NCI-H82 (cell line): ENCODE measurements around the gene HOXB6.

ENCODE experiments used
- DNase-seq: peaks from one replicate; lab custom pipeline; 2025; lab: John Stamatoyannopoulos, UW

HOXB6 gene

GRCh38 chr17:48634493-48635208 lies 29.9 kb upstream of the HOXB6 start:
- no peak for DNase-seq

DNA sequence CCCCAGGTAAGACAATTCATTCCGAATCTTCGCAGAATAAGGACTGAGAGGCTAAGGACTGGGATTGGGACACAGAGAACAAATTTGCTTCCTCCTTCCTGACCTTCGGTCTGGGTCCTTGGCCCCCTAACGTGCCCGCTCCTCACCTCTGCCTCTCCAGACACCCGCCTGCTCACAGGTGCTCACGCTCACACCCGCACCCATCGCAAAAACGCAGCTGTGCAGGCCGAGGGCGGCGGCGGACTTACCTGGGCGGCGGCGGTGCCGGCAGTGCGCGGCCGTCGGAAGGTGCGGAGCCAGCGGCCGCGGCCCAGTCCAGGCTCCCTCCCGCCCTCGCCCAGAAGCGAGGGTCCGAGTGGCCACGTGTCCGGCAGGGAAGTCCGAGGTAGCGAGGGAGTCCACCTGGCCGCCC lies 28.5 kb upstream of the HOXB6 start:
- DNase-seq, result no peak

GRCh38 chr17:48632579-48633265 lies 27.9 kb upstream of the HOXB6 start:
- DNase-seq, result no peak

- no peak for DNase-seq
Measured at GRCh38 chr17:48631693-48632578, 27.1 kb upstream of the HOXB6 start.

DNA sequence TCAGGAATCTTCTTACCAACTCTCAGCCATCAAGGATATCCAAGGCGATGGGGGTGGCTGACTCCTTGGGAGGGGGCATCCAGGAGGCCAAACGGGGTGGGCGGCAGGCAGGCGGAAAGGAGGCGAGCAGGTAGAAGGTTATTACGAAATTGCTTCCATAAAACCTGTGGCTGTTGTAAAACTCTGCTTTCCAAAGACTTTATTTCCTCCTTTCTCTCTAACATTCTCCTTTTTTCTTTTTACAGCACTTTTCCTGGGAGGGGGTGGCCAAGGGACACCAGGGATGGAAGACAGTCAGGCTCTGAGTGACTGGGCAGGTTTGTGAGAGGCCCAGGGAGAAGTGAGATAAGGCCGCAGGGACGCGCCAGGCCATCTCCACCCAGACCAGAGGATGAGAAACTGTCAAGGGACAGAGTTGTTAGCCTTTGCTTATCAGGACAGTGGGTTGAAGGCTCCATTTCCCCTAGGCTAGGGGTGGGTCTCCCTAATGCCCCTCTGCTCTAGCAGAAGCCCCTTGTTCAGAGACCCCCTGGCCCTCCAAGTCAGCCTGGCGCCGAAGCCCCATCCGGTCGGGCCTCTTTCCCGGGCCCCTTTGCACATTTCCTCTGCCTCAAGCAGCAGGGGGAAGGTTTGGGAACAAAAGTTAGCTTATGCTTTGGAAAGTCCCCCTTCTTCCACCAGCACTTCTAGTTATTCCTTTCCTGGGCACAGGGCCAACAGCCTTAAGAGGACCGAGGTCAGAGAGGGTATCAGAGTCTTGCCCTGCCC lies 26.3 kb upstream of the HOXB6 start:
- no peak for DNase-seq

- DNase-seq, result no peak
Measured at GRCh38 chr17:48630009-48630924, 25.5 kb upstream of the HOXB6 start.

DNA sequence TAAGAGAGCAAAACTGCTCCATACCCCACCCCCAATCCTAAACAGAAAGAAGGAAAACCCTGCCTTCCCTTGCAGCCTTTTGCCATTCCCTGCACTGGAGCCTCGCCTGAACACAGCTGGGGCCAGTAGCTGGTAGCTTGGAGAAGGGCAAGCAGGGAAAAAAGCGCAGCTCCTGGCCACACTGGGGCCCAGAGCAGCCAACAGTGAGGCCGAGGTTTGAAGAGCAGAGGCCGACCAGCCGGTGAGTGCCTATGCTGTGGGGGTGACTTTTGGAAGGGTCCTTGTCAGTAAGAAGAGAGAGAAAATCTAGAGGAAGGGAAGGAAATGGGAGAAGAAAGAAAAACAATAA lies 24.6 kb upstream of the HOXB6 start:
- DNase-seq, result no peak

DNA sequence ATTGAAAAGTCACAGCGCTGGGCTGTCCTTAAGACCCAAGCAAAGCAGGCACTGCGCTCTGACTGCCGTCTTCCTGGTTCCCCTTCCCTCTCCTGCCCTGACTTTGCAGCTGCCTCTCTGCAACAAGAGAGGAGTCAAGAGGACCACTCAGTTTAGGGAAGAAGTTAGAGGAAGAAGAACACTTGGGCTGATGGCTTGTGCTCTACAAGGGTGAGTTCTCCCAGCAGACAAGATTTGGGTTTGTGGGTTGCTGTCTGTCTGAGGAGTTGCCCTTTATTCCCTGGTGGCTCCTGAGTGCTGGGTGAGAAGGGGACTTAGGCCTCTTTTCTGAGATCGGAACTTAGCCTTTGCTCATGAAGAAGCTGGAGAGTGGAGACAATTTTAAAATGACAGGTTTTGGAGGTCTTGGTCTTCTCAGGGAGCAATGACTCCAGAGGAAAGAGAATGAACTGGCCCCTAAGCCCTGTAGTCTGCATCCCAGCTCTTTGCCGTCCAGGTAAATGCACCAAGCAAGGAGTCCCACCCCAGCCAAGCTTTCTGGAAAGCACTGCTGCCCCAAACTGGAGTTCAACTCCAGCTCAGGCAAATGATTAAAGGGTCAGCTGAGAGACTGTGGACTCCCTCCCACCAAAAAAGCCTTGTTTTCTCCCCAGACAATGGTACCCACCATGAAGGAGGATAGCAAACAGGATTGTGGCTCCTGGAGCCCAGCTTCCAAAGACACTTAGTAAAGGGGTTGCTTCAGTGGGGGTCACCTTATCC lies 24.0 kb upstream of the HOXB6 start:
- no peak for DNase-seq

DNA sequence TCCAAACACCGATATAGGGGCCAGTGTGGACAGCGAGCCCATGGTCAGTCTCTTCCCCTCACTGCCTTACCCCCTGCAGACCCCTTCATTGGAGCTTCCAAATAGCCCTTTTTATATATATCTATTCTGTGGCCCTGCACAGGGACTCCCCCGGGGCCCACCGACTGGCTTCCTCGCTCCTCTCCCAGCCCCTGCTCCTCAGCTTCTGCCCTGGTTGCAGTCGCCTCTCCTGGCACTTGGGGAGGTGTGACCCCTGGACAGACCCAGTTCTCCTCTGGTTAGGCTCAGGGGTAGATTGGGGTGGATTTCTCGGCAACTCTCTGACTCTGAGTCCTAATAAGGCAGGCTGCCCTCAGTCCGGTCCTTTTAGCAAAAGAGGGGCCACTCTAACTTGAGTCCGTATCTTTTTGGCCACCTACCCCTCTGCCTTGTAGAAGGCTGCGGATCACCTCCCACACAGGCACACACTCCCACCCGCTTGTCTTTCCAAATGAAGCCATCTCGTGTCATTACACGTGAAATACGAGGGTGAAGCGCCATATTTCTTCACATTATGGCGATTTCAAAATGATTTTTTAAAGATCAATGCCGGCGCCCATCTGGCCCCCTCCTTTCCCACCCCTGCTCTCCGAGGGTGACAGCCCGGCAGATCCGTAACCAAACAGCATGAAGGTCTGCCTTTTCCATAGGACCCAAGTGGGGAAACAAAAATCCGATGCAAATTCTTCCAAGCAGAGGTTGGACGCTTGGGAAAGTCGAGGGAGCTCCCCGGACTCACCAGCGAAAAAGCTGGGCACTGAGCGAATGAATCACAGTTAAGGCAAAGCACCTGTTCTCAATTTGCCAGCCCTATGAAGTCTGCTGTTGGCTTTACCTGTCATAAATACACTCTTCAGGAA lies 23.1 kb upstream of the HOXB6 start:
- DNase-seq, result no peak

DNA sequence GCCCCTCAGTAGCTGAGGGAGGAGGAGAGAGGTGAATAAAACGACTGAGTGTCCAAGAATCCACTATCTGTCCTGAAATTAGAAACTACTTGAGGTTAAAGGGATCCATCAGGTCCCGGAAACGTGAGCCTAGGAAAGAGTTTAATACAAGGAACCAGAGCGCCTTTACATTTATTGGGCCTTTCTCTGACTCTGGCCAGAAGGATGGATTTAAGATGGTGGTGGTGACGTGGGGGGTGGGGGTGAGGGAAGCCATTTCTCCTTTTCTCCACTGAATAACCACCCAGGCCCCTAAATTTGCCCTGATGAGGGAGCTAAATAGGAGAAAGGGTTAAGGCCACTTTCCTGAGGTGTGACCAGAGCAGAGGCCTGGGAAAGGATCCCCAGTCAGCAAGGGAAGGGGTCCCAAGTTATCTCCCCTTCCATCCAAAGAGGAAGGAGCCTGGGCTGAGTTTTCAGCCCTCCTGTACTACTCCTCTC lies 22.4 kb upstream of the HOXB6 start:
- DNase-seq, result no peak

- peak; percentile 17 for DNase-seq
Measured at GRCh38 chr17:48626245-48627117, 21.7 kb upstream of the HOXB6 start, which contains the start of gene HOXB9. HOXB9 (minus strand) TSS chr17:48626358; CDS start chr17:48626269, 89 bp downstream.

DNA sequence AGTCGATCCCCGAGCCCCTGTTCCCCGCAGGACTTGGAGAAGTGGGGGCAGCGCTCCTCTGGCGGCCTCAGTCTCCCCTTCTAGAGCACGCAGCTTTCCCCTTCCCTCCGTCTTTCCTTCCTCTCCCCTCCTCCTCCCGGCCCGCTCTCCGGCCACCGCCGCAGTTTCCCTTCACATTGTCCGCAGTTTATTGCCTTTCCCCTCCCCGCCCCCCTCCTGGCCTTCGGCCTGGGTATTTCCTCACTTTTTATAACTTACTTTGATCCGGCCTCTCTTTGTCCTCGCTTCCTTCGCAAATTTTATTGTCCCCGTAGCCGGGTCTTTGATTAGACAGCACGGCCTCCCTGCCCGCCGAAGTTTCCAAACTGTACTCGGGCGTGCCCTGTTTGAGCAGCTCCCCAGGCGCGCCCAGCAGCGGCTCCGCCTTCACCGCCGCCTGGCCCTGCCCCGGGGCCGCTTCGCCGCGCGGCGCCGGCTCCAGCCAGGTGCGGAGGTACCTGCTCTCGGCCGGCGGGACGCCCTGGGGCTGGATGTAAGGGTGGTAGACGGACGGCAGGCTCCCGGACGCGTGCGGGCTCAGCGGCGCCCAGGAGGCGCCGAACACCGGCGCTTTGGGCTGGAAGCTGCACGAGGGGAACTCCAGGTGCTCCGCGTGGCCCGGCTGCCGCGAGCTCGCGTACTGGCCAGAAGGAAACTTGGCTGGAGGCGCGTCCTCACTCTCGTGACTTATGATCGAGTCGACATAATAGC lies 20.9 kb upstream of the HOXB6 start:
- DNase-seq, result no peak

- DNase-seq, result peak; percentile 67
Measured at GRCh38 chr17:48624544-48625494, 20.0 kb upstream of the HOXB6 start.

- no peak for DNase-seq
Measured at GRCh38 chr17:48624118-48624517, 19.3 kb upstream of the HOXB6 start.

DNA sequence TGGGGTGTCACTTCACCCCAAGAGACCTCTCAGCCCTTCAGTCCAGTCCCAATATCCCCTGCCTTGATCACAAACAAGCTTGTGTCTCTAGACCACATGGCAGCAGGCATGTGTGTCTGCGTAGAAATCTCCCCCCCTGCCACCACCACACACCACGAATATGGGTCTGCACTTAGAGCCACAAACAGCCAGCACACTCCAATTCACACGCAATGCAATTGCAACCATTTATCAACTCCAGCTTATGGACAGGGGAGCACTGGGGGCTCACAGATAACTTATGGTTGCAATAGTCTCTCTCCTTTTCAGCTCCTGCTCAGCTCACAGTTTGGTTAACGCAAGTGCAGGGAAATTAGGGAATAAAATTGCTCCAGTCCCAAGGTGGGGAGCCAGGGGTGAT lies 18.8 kb upstream of the HOXB6 start:
- DNase-seq, result no peak

- no peak for DNase-seq
Measured at GRCh38 chr17:48622857-48623256, 18.1 kb upstream of the HOXB6 start.
